Breast epithelium (tissue), 4 donors: Measurements from ENCODE around the gene FAM221B. TPM values are rescaled to one million over a fixed set of nuclear protein-coding genes. Genes with fewer than 3 reads are reported as not detected.

Experiments used
- DNase-seq, 2 donors: peaks; one replicate each; pipeline ENCODE4 v3.0.0-alpha.2; 2019; ENCODE audit warnings: low spot score in 2 of 2
- H3K27ac ChIP-seq, 2 donors: fragments of 200-600 bp; sonication (generic) in 1 of 2; one replicate each; pipeline ENCODE4 v1.5.1; 2016 to 2019; ENCODE audit warnings: mild to moderate bottlenecking in 1 of 2
- H3K27me3 ChIP-seq, 2 donors: fragments of 200-600 bp; sonication (generic) in 1 of 2; one replicate each; pipeline versions ENCODE4 v1.5.1 to v1.6.0; 2017 to 2019; ENCODE audit warnings: control low read depth in 1 of 2, mild to moderate bottlenecking in 1 of 2
- H3K36me3 ChIP-seq: fragments of 200-600 bp; one replicate; pipeline ENCODE4 v1.5.1; 2019
- H3K4me1 ChIP-seq, 2 donors: fragments of 200-600 bp; sonication (generic); one replicate each; pipeline ENCODE4 v1.5.1; 2016 to 2019; ENCODE audit warnings: control low read depth in 1 of 2
- H3K4me3 ChIP-seq, 3 donors: fragments of 200-600 bp; sonication (generic); 1 replicate in 2 of 3; 2 replicates in 1 of 3; pipeline ENCODE4 v1.5.1; 2016 to 2019; ENCODE audit warnings: mild to moderate bottlenecking in 3 of 3, moderate library complexity in 2 of 3
- H3K9me3 ChIP-seq, 2 donors: fragments of 200-600 bp; sonication (generic) in 1 of 2; one replicate each; pipeline ENCODE4 v1.5.1; 2016 to 2019; ENCODE audit warnings: control low read depth in 1 of 2
- POLR2A ChIP-seq: fragments of 450-650 bp; IDR thresholded peaks from one replicate; pipeline ENCODE4 v1.6.1; 2016; ENCODE audit warnings: antibody characterized with exemption, mild to moderate bottlenecking, moderate library complexity
- POLR2AphosphoS5 ChIP-seq, 3 donors: sonication (generic); formaldehyde crosslinking; IDR thresholded peaks; one replicate each; pipeline ENCODE4 v1.6.1; 2017; ENCODE audit warnings: antibody characterized with exemption in 3 of 3
- intact Hi-C: fragments of 100-400 bp; cut with DNase I; formaldehyde crosslinking; loops from one replicate; pipeline ENCODE4 v1.15.1; 2023; ENCODE audit warnings: low total_unique reads
- total RNA-seq, 3 donors: library from RNA; depleted of rRNA; stranded (reverse); fragments of >200 nt; gene quantifications; one replicate each; pipeline ENCODE4 v1.1.0, GENCODE V29; 2016
- TF ChIP-seq, protein P1 (sequence below), 3 donors: fragments of 450-650 bp; IDR thresholded peaks; one replicate each; pipeline ENCODE4 v1.5.1; 2016 to 2017; ENCODE audit warnings: antibody characterized with exemption in 3 of 3, mild to moderate bottlenecking in 3 of 3, moderate library complexity in 3 of 3

FAM221B gene
- total RNA-seq, 3 donors from 2014 or later, result 0.15 TPM; not detected in 2

DNA sequence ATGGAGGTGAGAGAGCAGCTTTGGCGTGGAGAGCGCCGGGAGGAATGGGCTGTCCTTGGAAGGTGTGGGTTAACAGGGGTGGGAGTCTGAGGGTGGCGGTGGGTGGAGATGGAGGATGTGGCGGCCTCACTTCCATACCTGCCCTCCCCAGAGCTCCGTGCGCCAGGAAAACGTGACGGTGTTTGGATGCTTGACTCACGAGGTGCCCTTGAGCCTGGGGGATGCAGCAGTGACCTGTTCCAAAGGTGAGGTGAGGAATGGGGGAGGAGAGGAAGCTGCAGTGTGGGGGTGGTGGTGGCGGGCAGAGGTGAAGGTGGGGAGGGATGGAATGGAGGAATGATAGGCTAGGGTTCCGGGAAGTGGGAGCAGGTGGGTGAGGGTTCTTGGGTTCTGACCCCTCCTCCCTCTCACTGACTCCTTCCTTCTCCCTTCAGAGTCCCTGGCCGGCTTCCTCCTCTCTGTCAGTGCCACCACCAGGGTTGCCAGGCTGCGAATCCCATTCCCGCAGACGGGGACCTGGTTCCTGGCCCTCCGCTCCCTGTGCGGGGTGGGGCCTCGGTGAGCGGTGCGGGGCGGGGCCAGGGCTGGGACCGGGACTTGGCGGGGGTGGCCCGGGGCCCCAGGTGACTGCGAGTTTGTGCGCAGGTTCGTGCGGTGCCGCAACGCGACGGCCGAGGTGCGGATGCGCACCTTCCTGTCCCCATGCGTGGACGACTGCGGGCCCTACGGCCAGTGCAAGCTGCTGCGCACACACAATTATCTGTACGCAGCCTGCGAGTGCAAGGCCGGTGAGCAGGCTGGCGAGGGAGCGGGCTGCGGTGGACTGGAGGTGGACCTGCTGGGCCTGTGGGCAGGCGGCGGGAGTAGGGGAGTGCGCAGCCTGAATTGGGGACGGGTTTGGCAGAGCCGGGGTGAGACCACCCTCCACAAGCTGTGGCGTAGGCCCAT lies 17.6 kb upstream of the FAM221B start:
- TF ChIP-seq POLR2AphosphoS5 (IDR thresholded peaks at IDR 0.05), result no peak
- TF ChIP-seq POLR2A, result no peak
- TF ChIP-seq, protein P1, sequence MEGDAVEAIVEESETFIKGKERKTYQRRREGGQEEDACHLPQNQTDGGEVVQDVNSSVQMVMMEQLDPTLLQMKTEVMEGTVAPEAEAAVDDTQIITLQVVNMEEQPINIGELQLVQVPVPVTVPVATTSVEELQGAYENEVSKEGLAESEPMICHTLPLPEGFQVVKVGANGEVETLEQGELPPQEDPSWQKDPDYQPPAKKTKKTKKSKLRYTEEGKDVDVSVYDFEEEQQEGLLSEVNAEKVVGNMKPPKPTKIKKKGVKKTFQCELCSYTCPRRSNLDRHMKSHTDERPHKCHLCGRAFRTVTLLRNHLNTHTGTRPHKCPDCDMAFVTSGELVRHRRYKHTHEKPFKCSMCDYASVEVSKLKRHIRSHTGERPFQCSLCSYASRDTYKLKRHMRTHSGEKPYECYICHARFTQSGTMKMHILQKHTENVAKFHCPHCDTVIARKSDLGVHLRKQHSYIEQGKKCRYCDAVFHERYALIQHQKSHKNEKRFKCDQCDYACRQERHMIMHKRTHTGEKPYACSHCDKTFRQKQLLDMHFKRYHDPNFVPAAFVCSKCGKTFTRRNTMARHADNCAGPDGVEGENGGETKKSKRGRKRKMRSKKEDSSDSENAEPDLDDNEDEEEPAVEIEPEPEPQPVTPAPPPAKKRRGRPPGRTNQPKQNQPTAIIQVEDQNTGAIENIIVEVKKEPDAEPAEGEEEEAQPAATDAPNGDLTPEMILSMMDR (IDR thresholded peaks at IDR 0.05), result no peak
- Histone ChIP-seq H3K27me3 (no peaks in the 10 kb centered on the region), H3K27ac (peak overlapping the region in 1 of 2 donors; percentile 34), H3K4me1 (peaks cover 5 to 7% of the 10 kb centered on the region in 2 donors), H3K4me3 (no peak overlapping the region), H3K36me3 (no peaks in the 10 kb centered on the region), H3K9me3 (no peaks in the 10 kb centered on the region)
- DNase-seq, result no peak
- intact Hi-C loops, result no loop called here

DNA sequence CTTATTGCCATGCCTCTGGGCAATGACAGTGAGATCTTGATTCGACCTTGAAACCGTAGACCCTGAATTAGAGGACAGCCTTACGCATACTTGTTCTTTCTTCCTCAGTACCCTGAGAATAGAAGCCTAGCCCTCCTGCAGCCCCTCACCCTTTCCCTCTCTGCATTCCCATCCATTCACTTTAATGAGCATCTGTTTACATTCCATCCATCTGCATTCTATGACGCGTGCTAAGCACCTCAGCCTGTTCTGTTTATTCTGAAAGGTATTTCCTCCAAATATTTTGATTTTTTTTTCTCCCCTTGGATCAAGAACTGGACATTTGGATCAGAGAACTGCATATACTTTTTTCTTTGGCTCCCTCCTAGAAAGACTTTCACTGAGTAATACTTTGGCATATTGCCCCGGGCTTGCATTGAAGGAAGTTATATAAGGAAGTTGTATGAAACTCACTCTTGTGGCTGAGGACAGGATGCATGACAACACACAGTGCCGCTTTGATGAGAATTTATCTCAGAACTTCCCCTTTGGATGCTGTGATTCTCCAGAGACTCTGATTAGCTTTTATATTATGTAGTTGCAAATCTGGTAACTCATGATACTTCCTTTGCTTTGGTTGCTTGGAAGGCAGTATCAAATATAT lies 16.2 kb upstream of the FAM221B start:
- no peak overlapping the region for H3K4me3 ChIP-seq
- DNase-seq, result peak in 1 of 2 donors; percentile 49
- peaks cover 5 to 7% of the 10 kb centered on the region in 2 donors for H3K4me1 ChIP-seq
- peak overlapping the region; percentile 53 to 68 for H3K27ac ChIP-seq
- TF ChIP-seq POLR2A (no peak), POLR2AphosphoS5 (IDR thresholded peaks at IDR 0.05) (no peak)
- TF ChIP-seq, protein P1 (IDR thresholded peaks at IDR 0.05), result no peak
- no peaks in the 10 kb centered on the region for H3K36me3 ChIP-seq
- intact Hi-C loops, result no loop called here
- H3K9me3 ChIP-seq, result no peaks in the 10 kb centered on the region
- no peaks in the 10 kb centered on the region for H3K27me3 ChIP-seq

- no peak for DNase-seq
- Histone ChIP-seq H3K9me3 (no peaks in the 10 kb centered on the region), H3K4me3 (no peak overlapping the region), H3K27ac (no peak overlapping the region), H3K4me1 (peaks cover 5 to 7% of the 10 kb centered on the region in 2 donors), H3K27me3 (no peaks in the 10 kb centered on the region), H3K36me3 (no peaks in the 10 kb centered on the region)
- intact Hi-C loops, result no loop called here
- no peak for TF ChIP-seq POLR2A
- TF ChIP-seq POLR2AphosphoS5 (IDR thresholded peaks at IDR 0.05), result no peak
- TF ChIP-seq, protein P1 (IDR thresholded peaks at IDR 0.05), result no peak
Observed at GRCh38 chr9:35842795-35843194, 14.3 kb upstream of the FAM221B start.

DNA sequence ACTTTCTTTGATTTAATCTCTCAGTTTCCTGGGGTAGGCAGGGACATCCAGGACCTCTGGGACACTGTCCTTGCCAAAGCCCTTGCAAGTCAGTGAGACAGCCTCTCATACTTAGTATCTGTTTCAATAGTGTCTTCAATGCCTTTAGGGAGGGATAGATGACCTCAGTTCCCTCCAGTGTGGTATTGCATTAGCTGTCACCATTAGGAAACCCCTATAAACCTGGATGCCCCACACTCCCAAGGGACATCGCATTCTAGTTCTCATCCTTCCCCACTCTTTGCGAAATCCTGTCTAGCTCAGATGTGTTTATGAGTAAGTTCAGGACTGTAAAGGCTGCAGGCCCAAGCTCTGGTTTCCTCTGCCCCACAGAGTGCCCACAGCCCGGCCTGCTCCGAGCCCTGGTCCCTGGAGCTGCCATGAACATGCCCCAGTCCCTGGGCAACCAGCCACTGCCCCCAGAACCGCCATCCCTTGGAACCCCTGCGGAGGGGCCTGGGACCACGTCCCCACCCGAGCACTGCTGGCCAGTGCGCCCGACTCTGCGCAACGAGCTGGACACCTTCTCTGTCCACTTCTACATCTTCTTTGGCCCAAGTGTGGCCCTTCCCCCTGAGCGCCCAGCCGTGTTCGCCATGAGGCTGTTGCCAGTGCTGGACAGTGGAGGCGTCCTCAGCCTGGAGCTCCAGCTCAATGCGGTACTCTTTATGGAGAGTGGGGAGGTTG lies 13.7 kb upstream of the FAM221B start:
- Histone ChIP-seq H3K4me1 (peaks cover 5 to 7% of the 10 kb centered on the region in 2 donors), H3K27me3 (no peaks in the 10 kb centered on the region), H3K36me3 (no peaks in the 10 kb centered on the region), H3K4me3 (no peak overlapping the region), H3K9me3 (no peaks in the 10 kb centered on the region), H3K27ac (no peak overlapping the region)
- TF ChIP-seq POLR2AphosphoS5 (IDR thresholded peaks at IDR 0.05), result no peak
- TF ChIP-seq POLR2A, result no peak
- TF ChIP-seq, protein P1 (IDR thresholded peaks at IDR 0.05), result no peak
- intact Hi-C loops, result no loop called here
- no peak for DNase-seq
